ENCODE results near the gene DDX5. TPM values are rescaled to one million over a fixed set of nuclear protein-coding genes. Genes with fewer than 3 reads are reported as not detected.
A peak's percentile ranks its signal among the peaks of the same experiment; 100 is the strongest.

The DDX5 gene
- total and polyA plus RNA-seq, 2 of the 13 experiments (the other 11 are each of a cell fraction or from before 2014, with no cell fraction given), result 503 to 684 TPM

DNA sequence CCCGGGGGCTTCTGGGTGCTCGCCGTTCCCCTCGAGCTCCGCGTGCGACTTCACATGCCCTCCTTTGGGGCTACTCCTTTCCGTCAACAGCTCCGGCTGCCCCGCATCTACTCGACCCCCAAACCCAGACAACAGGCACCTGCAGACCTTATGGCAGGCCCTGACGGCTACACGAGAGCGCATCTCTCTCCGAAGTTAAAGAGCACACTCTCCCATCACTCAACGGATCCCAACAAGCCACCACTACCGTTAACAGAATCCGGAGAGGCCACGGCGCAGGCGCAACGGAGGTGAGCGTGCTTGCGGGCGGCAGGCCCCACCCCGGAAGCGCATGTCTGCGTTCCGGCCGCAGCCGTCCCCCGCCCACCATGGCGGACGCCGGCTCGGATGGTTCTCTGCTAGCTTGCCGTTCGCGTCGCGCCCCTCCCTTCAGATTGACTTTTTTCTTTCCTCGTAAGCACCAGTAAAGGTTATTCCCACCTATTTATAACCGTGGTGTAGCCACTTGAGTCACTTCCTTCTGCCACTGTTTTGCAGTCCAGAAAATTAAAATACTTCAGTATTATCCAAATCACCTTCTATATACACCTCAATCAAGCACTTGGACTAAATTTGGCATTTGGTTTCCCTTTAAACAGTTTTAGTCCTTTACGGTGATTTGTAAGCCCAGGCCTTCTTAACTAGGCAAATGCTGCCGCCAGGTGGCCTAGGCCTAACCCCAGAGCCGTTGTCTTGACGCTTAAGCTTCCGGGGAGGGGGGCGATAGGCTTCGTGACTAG is 9.1 kb downstream of the DDX5 start, which contains the start of gene POLG2 (continued):
- TF ChIP-seq ATM (IDR thresholded peaks at IDR 0.05; ENCODE audit: borderline replicate concordance) (no peak), MEF2D (CRISPR knock-in tag; IDR thresholded peaks at IDR 0.05) (peak; percentile 90), ZNF556 (CRISPR knock-in tag; IDR thresholded peaks at IDR 0.05; ENCODE audit: borderline replicate concordance) (peak; percentile 70; the same call in 1 of the 2 replicates), ZNF138 (CRISPR knock-in tag; IDR thresholded peaks at IDR 0.05; ENCODE audit: low read depth) (no peak), TARDBP (CRISPR knock-in tag; IDR thresholded peaks at IDR 0.05) (peak; percentile 93), KAT2B (IDR thresholded peaks at IDR 0.05; ENCODE audit: borderline replicate concordance, low read depth, low read length) (no peak)
- TF ChIP-seq, protein P1, sequence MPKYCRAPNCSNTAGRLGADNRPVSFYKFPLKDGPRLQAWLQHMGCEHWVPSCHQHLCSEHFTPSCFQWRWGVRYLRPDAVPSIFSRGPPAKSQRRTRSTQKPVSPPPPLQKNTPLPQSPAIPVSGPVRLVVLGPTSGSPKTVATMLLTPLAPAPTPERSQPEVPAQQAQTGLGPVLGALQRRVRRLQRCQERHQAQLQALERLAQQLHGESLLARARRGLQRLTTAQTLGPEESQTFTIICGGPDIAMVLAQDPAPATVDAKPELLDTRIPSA (CRISPR knock-in tag; IDR thresholded peaks at IDR 0.05; ENCODE audit: borderline replicate concordance), result peak; percentile 87; the same call in 1 of the 2 replicates
- TF ChIP-seq, protein P2, sequence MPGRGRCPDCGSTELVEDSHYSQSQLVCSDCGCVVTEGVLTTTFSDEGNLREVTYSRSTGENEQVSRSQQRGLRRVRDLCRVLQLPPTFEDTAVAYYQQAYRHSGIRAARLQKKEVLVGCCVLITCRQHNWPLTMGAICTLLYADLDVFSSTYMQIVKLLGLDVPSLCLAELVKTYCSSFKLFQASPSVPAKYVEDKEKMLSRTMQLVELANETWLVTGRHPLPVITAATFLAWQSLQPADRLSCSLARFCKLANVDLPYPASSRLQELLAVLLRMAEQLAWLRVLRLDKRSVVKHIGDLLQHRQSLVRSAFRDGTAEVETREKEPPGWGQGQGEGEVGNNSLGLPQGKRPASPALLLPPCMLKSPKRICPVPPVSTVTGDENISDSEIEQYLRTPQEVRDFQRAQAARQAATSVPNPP (CRISPR knock-in tag; IDR thresholded peaks at IDR 0.05), result peak; percentile 88; the same call in 1 of the 2 replicates
- TF ChIP-seq, protein P3, sequence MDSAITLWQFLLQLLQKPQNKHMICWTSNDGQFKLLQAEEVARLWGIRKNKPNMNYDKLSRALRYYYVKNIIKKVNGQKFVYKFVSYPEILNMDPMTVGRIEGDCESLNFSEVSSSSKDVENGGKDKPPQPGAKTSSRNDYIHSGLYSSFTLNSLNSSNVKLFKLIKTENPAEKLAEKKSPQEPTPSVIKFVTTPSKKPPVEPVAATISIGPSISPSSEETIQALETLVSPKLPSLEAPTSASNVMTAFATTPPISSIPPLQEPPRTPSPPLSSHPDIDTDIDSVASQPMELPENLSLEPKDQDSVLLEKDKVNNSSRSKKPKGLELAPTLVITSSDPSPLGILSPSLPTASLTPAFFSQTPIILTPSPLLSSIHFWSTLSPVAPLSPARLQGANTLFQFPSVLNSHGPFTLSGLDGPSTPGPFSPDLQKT (CRISPR knock-in tag; IDR thresholded peaks at IDR 0.05; ENCODE audit: borderline replicate concordance), result no peak
- TF ChIP-seq, protein P4, sequence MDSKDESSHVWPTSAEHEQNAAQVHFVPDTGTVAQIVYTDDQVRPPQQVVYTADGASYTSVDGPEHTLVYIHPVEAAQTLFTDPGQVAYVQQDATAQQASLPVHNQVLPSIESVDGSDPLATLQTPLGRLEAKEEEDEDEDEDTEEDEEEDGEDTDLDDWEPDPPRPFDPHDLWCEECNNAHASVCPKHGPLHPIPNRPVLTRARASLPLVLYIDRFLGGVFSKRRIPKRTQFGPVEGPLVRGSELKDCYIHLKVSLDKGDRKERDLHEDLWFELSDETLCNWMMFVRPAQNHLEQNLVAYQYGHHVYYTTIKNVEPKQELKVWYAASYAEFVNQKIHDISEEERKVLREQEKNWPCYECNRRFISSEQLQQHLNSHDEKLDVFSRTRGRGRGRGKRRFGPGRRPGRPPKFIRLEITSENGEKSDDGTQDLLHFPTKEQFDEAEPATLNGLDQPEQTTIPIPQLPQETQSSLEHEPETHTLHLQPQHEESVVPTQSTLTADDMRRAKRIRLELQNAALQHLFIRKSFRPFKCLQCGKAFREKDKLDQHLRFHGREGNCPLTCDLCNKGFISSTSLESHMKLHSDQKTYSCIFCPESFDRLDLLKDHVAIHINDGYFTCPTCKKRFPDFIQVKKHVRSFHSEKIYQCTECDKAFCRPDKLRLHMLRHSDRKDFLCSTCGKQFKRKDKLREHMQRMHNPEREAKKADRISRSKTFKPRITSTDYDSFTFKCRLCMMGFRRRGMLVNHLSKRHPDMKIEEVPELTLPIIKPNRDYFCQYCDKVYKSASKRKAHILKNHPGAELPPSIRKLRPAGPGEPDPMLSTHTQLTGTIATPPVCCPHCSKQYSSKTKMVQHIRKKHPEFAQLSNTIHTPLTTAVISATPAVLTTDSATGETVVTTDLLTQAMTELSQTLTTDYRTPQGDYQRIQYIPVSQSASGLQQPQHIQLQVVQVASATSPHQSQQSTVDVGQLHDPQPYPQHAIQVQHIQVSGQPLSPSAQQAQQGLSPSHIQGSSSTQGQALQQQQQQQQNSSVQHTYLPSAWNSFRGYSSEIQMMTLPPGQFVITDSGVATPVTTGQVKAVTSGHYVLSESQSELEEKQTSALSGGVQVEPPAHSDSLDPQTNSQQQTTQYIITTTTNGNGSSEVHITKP (CRISPR knock-in tag; IDR thresholded peaks at IDR 0.05; ENCODE audit: low read depth), result peak; percentile 32; the same call in 1 of the 2 replicates
- TF ChIP-seq, protein P5, sequence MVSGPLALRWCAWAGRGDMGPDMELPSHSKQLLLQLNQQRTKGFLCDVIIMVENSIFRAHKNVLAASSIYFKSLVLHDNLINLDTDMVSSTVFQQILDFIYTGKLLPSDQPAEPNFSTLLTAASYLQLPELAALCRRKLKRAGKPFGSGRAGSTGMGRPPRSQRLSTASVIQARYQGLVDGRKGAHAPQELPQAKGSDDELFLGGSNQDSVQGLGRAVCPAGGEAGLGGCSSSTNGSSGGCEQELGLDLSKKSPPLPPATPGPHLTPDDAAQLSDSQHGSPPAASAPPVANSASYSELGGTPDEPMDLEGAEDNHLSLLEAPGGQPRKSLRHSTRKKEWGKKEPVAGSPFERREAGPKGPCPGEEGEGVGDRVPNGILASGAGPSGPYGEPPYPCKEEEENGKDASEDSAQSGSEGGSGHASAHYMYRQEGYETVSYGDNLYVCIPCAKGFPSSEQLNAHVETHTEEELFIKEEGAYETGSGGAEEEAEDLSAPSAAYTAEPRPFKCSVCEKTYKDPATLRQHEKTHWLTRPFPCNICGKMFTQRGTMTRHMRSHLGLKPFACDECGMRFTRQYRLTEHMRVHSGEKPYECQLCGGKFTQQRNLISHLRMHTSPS (CRISPR knock-in tag; IDR thresholded peaks at IDR 0.05; ENCODE audit: low read depth), result no peak
- TF ChIP-seq, protein P6, sequence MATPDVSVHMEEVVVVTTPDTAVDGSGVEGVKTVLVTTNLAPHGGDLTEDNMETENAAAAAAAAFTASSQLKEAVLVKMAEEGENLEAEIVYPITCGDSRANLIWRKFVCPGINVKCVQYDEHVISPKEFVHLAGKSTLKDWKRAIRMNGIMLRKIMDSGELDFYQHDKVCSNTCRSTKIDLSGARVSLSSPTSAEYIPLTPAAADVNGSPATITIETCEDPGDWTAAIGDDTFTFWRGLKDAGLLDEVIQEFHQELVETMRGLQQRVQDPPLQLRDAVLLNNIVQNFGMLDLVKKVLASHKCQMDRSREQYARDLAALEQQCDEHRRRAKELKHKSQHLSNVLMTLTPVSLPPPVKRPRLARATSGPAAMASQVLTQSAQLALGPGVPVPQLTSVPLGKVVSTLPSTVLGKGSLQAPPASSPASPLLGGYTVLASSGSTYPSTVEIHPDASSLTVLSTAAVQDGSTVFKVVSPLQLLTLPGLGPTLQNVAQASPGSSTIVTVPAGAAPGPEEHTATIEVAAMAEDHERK (CRISPR knock-in tag; IDR thresholded peaks at IDR 0.05; ENCODE audit: low read depth), result peak; percentile 85
- TF ChIP-seq, protein P7, sequence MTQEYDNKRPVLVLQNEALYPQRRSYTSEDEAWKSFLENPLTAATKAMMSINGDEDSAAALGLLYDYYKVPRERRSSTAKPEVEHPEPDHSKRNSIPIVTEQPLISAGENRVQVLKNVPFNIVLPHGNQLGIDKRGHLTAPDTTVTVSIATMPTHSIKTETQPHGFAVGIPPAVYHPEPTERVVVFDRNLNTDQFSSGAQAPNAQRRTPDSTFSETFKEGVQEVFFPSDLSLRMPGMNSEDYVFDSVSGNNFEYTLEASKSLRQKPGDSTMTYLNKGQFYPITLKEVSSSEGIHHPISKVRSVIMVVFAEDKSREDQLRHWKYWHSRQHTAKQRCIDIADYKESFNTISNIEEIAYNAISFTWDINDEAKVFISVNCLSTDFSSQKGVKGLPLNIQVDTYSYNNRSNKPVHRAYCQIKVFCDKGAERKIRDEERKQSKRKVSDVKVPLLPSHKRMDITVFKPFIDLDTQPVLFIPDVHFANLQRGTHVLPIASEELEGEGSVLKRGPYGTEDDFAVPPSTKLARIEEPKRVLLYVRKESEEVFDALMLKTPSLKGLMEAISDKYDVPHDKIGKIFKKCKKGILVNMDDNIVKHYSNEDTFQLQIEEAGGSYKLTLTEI (CRISPR knock-in tag; conservative IDR thresholded peaks at IDR 0.05), result no peak; the same call in 1 of the 2 replicates
- TF ChIP-seq, protein P8, sequence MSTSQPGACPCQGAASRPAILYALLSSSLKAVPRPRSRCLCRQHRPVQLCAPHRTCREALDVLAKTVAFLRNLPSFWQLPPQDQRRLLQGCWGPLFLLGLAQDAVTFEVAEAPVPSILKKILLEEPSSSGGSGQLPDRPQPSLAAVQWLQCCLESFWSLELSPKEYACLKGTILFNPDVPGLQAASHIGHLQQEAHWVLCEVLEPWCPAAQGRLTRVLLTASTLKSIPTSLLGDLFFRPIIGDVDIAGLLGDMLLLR (CRISPR knock-in tag; IDR thresholded peaks at IDR 0.05), result peak; percentile 97

Measured in HepG2 (cell line).